ENCODE measurements around the gene LEKR1.
"Not testable (repeated sequence)": the region's sequence is repeated elsewhere in the genome, so short reads cannot be mapped to it uniquely, and the experiment has no call there.

LEKR1 gene

DNA sequence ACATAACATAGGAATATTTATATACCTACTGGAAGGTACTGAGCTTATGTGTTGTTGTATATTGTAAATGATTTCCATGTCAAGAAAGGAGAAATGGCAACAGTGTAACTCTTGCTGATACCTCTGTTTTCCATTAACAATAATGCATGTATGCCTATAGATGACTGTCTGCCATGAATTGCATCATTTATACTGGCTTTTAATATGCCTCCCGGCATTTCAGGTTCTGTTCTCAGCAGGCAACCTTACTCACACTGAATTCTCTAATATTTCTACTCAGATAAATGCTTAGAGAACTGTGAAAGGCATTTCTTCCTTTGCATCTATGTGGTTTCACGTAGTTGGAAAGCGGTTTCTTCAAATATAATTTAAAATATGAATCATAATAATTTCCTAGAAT, 41.8 kb downstream of the LEKR1 start:
- ATAC-seq (replicated peaks): no peak

DNA sequence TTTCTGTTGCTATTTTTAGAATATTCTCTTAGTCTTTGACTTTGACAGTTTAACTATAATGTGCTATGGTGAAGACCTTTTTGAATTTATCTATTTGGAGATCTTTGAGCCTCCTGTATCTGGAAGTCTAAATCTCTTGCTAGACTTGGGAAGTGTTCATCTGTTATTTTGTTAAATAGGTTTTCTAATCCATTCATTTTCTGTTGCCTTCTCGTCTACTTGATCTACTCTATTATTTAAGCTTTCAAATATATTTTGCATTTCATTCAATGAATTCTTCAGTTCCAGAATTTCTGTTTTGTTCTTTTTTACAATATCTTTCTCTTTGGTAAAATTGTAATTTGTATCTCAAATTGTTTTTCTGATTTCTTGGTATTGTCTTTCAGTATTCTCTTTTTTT, 47.8 kb downstream of the LEKR1 start:
- no peak overlapping the region for H3K4me3 Mint-ChIP-seq
- ATAC-seq (replicated peaks) (no peak), DNase-seq (no peak)
- H3K4me1 Mint-ChIP-seq (ENCODE audit: low read depth in 2 of 2): no peaks in the 10 kb centered on the region
- peaks cover 0 to 5% of the 10 kb centered on the region in 2 donors for H3K27me3 Mint-ChIP-seq
- H3K9me3 Mint-ChIP-seq: peaks cover 12 to 16% of the 10 kb centered on the region in 2 donors
- no peaks in the 10 kb centered on the region for H3K36me3 Mint-ChIP-seq (ENCODE audit: insufficient read depth)
- H3K27ac Mint-ChIP-seq: no peak overlapping the region

More for the DNA sequence above, 41.8 kb downstream of the LEKR1 start:
- H3K27ac Mint-ChIP-seq: no peak overlapping the region
- no peaks in the 10 kb centered on the region for H3K4me1 Mint-ChIP-seq (ENCODE audit: low read depth in 2 of 2)
- H3K36me3 Mint-ChIP-seq (ENCODE audit: insufficient read depth): no peaks in the 10 kb centered on the region
- H3K4me3 Mint-ChIP-seq: no peak overlapping the region
- no peaks in the 10 kb centered on the region for H3K27me3 Mint-ChIP-seq
- peaks cover 0 to 2% of the 10 kb centered on the region in 2 donors for H3K9me3 Mint-ChIP-seq
- DNase-seq: no peak

DNA sequence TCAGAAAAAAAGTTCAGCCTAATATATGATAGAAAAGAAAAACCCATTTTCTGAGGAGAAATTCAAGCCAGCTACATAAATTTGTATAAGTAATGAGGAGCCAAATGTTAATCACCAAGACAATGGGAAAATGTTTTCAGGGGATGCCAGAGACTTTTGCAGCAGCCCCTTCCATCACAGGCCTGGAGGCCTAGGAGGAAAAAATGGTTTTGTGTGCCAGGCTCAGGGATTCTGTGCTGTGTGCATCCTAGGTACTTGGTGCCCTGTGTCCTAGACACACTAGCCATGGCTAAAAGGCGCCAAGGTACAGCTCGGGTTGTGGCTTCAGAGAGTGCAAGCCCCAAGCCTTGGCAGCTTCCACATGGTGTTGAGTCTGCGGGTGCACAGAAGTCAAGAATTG, 53.3 kb downstream of the LEKR1 start:
- not testable (repeated sequence) for H3K36me3 Mint-ChIP-seq (ENCODE audit: insufficient read depth); H3K4me3 Mint-ChIP-seq; H3K27ac Mint-ChIP-seq; H3K4me1 Mint-ChIP-seq (ENCODE audit: low read depth in 2 of 2); ATAC-seq (replicated peaks); DNase-seq; H3K27me3 Mint-ChIP-seq
- peaks cover 8 to 12% of the 10 kb centered on the region in 2 donors for H3K9me3 Mint-ChIP-seq

DNA sequence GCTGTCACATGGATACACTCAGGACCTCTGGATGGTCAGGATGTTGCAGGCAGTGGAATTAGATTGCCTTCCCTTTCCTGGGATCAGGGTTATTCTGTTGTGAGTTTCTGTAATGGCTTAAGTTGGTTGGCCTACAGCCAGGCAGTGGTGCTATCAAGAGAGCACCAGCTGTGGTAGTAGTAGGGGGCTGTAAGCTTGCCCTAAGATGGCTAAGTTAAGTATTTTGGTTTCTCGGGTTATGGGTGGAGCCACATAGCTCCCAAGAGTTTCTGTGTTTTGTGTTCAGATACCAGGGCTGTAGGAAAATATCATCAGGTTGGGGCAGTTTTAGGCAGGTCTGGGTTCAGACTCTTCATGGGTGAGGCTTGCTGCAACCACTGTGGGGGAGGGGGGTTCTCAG, 59.6 kb downstream of the LEKR1 start:
- no peak overlapping the region for H3K4me3 Mint-ChIP-seq
- peaks cover 3% of the 10 kb centered on the region for H3K36me3 Mint-ChIP-seq (ENCODE audit: insufficient read depth)
- no peaks in the 10 kb centered on the region for H3K4me1 Mint-ChIP-seq (ENCODE audit: low read depth in 2 of 2)
- H3K27ac Mint-ChIP-seq: no peak overlapping the region
- peaks cover 0 to 20% of the 10 kb centered on the region in 2 donors for H3K27me3 Mint-ChIP-seq
- no peak for DNase-seq
- ATAC-seq (replicated peaks): no peak
- H3K9me3 Mint-ChIP-seq: peaks cover 3 to 6% of the 10 kb centered on the region in 2 donors

DNA sequence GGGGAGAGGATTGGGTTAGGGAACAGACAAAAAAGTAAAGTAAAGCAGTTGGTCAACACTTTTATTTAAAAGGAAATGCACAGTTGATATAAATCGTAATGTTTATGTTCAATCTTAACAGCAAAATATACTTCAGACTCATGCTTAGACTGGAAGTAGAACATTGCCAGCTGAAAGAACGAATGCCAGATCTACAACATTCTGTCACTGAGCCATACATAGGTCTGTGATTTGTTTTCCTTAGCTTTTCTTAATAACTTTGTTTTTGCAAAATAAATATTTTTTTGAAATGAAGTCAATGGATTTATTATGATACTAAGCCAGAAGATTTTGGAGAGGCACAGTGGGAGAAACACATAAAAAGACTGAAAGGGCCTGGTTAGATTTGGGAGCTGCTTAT, 62.0 kb downstream of the LEKR1 start:
- H3K4me1 Mint-ChIP-seq (ENCODE audit: low read depth in 2 of 2): no peaks in the 10 kb centered on the region
- no peak overlapping the region for H3K4me3 Mint-ChIP-seq
- peaks cover 1 to 6% of the 10 kb centered on the region in 2 donors for H3K9me3 Mint-ChIP-seq
- H3K27ac Mint-ChIP-seq: no peak overlapping the region
- DNase-seq: no peak
- peaks cover 3% of the 10 kb centered on the region for H3K36me3 Mint-ChIP-seq (ENCODE audit: insufficient read depth)
- H3K27me3 Mint-ChIP-seq: peaks cover 0 to 20% of the 10 kb centered on the region in 2 donors
- no peak for ATAC-seq (replicated peaks)

DNA sequence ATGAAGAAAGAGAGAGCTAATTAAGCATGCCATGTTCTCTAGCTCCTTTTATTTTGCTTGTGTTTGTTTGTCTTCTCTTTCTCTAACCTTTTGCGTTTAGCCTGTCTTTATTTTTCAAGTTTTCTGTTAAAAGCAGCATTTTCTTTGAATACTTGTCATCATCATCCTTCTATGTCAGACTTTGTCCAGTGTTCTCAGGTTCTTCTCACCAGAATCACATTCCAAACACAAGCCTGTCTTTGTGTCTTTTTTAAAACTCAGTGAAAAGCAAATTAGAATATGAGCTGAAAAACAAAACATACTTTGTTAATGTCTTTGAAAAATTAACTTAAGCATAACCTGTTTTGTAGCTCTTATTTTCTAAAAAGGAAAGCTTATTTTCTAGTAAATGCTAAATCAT, 62.4 kb downstream of the LEKR1 start:
- DNase-seq: no peak
- no peaks in the 10 kb centered on the region for H3K4me1 Mint-ChIP-seq (ENCODE audit: low read depth in 2 of 2)
- H3K4me3 Mint-ChIP-seq: no peak overlapping the region
- no peak overlapping the region for H3K27ac Mint-ChIP-seq
- no peak for ATAC-seq (replicated peaks)
- H3K9me3 Mint-ChIP-seq: peaks cover 0 to 6% of the 10 kb centered on the region in 2 donors
- peaks cover 0 to 20% of the 10 kb centered on the region in 2 donors for H3K27me3 Mint-ChIP-seq
- H3K36me3 Mint-ChIP-seq (ENCODE audit: insufficient read depth): peaks cover 3% of the 10 kb centered on the region

DNA sequence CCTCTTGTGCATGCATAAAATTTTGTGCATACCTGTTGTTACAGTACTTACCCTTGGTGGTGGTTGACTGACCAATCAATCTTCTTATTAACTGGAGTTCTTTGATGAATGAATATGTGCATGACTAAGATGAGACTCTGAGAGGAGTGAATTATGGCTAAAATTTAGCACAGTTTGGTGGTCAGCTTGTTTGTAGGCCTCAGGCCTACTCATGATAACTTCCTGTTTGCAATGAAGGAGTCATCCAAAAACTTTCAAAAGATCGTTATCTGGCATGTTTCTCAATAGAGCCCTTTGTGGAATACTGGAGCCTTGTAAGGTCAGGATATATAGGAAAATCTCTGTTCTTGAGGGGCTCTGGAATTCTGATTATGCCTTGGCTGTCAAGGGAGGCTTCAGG, 66.5 kb downstream of the LEKR1 start:
- ATAC-seq (replicated peaks): no peak

DNA sequence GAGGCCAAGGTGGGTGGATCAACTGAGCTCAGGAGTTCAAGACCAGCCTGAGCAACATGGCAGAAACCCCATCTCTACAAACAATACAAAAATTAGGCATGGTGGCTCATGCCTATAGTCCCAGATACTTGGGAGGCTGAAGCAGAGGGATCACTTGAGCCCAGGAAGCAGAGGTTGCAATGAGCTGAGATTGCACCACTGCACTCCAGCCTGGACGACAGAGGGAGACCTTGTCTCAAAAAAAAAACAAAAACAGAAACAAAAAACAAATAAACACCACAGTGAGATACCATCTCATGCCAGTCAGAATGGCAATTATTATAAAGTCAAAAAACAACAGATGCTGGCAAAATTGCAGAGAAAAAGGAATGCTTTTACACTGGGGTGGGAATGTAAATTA, 69.2 kb downstream of the LEKR1 start:
- ATAC-seq (replicated peaks); DNase-seq; H3K36me3 Mint-ChIP-seq (ENCODE audit: insufficient read depth); H3K9me3 Mint-ChIP-seq; H3K27me3 Mint-ChIP-seq; H3K4me3 Mint-ChIP-seq; H3K4me1 Mint-ChIP-seq (ENCODE audit: low read depth in 2 of 2); H3K27ac Mint-ChIP-seq: not testable (repeated sequence)

More for the DNA sequence above, 66.5 kb downstream of the LEKR1 start:
- H3K36me3 Mint-ChIP-seq (ENCODE audit: insufficient read depth): no peaks in the 10 kb centered on the region
- H3K9me3 Mint-ChIP-seq: peaks cover 0 to 6% of the 10 kb centered on the region in 2 donors
- no peak overlapping the region for H3K27ac Mint-ChIP-seq
- no peak overlapping the region for H3K4me3 Mint-ChIP-seq
- no peaks in the 10 kb centered on the region for H3K27me3 Mint-ChIP-seq
- H3K4me1 Mint-ChIP-seq (ENCODE audit: low read depth in 2 of 2): no peaks in the 10 kb centered on the region
- no peak for DNase-seq

DNA sequence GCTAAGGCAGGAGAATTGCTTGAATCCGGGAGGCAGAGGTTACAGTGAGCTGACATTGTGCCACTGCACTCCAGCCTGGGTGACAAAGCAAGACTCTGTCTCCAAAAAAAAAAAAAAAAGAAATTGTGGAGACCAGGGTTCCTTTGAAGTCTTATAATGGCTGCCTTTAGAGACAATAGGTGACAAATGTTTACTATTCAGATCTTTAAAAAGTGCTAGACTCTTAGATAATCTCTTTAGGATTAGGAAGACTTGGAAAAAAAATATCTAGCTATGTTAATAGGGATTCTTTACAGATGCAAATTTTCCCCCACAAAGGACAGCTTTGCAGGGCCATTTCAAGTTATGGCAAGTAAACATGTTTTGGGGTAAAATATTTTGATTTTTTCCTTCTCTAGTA, 71.7 kb downstream of the LEKR1 start:
- not testable (repeated sequence) for H3K4me1 Mint-ChIP-seq (ENCODE audit: low read depth in 2 of 2); H3K27ac Mint-ChIP-seq; DNase-seq; H3K4me3 Mint-ChIP-seq; H3K36me3 Mint-ChIP-seq (ENCODE audit: insufficient read depth); ATAC-seq (replicated peaks); H3K9me3 Mint-ChIP-seq; H3K27me3 Mint-ChIP-seq

DNA sequence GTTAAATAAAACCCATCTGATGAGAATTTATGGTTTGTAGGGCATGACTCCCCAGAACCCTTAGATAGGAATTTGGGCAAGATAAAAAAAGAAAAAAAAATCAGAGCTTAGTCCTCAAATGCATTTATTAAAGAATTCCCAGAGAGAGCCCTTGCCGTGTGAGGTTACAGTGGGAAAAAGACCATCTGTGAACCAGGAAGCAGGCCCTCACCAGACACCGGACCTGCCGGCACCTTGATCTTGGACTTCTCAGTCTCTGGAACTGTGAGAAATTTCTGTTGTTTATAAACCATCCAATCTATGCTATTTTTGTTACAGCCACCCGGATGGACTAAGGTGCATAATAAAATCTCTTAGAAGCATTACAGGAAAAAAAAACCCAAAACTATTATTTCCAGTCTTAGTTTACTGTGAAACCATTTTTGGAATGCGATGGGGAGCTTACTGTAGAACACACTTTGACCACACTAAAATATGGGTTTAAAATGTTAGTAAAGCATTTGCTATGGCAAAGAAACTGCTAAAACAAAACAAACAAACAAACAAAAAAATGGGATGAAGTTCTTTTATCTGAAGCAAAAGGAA, 72.2 kb downstream of the LEKR1 start:
- no peaks in the 10 kb centered on the region for H3K4me1 Mint-ChIP-seq (ENCODE audit: low read depth in 2 of 2)
- H3K36me3 Mint-ChIP-seq (ENCODE audit: insufficient read depth): no peaks in the 10 kb centered on the region

DNA sequence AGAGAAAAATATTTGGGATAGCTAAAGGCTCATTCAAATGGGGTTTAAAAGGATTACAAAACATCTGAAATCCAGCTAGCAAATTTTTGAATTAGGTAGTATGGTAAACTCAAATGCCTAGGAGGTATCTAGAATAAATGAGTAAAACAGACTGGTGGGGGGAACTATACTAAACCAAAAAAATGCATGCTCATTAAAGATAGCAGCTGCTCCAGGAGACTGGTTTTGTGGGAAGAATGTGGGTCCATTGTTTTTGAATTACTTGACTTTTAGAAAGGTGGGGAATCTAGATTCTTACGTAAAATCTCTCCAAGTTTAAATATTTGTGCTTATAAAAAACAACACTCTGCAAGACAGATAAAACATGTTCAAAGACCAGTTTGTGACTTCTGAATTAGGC, 73.8 kb downstream of the LEKR1 start:
- peaks cover 0 to 6% of the 10 kb centered on the region in 2 donors for H3K9me3 Mint-ChIP-seq
- no peak overlapping the region for H3K4me3 Mint-ChIP-seq
- H3K27me3 Mint-ChIP-seq: no peaks in the 10 kb centered on the region
- H3K27ac Mint-ChIP-seq: no peak overlapping the region
- DNase-seq (no peak), ATAC-seq (replicated peaks) (no peak)
- no peaks in the 10 kb centered on the region for H3K4me1 Mint-ChIP-seq (ENCODE audit: low read depth in 2 of 2)
- H3K36me3 Mint-ChIP-seq (ENCODE audit: insufficient read depth): no peaks in the 10 kb centered on the region

More for the DNA sequence above, 72.2 kb downstream of the LEKR1 start:
- Mint-ChIP-seq H3K27ac (no peak overlapping the region), H3K4me3 (no peak overlapping the region), H3K9me3 (peaks cover 0 to 6% of the 10 kb centered on the region in 2 donors), H3K27me3 (no peaks in the 10 kb centered on the region)
- ATAC-seq (replicated peaks): no peak
- no peak for DNase-seq

DNA sequence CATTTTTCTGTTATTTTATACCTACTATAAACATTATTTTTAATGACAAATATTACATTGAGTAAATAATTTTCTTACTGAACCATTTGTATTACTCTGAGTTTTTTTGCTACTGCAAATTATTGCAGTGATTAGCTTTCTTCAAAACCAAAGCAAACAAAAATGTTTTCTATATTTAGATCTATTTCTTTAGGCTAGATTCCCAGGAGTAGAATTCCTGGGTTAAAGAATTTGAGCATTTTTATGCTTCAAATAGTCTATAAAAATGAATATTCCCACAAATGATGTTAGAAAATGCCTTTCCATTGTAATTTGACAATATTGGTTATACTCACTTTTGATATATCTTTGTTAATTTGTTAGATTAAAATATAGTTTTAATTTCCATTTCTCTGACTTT, 76.8 kb downstream of the LEKR1 start:
- Mint-ChIP-seq H3K9me3 (no peaks in the 10 kb centered on the region), H3K4me3 (no peak overlapping the region), H3K27me3 (no peaks in the 10 kb centered on the region), H3K27ac (no peak overlapping the region), H3K36me3 (ENCODE audit: insufficient read depth) (no peaks in the 10 kb centered on the region), H3K4me1 (ENCODE audit: low read depth in 2 of 2) (no peaks in the 10 kb centered on the region)
- DNase-seq: no peak
- ATAC-seq (replicated peaks): no peak

DNA sequence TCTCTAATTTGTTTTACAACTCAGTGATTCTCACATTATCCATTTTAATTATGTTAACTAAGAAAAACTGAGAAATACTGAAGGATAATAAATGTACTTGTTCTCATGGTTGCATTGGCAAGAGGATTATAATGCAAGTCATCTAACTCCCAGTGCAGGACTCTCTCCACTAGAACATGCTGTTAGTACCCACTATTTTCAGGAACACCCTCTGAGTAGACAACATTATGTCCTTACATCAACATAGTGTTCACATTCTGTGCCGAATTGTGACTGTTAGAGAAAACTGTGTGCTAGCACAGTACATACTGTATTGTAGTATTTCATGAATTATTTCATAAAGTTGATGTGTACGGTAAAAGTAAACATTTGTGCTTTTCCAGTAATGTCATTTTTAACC, 80.1 kb downstream of the LEKR1 start:
- H3K27ac Mint-ChIP-seq: no peak overlapping the region
- ATAC-seq (replicated peaks): no peak
- H3K4me3 Mint-ChIP-seq: no peak overlapping the region
- H3K9me3 Mint-ChIP-seq: no peaks in the 10 kb centered on the region
- H3K27me3 Mint-ChIP-seq: peaks cover 0 to 6% of the 10 kb centered on the region in 2 donors
- H3K4me1 Mint-ChIP-seq (ENCODE audit: low read depth in 2 of 2): no peaks in the 10 kb centered on the region
- no peaks in the 10 kb centered on the region for H3K36me3 Mint-ChIP-seq (ENCODE audit: insufficient read depth)
- DNase-seq: no peak

DNA sequence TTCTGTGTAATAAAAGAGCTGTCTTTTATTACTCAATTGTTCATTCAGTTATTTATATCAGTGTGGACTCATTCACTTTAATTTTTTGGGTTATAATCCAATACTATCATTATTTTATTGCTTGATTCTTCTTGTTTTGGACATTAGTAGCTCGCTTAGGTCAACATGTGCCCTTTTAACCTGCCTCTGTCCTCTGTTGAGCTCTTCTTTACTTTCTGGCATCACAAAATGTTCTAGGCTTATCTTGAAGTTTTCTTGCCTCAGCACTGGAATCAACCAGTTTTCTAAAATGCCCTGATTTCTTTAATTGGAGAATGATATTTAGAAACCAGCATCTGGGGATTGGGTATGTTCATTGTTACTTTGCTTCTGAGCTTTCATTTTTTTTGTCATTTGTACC, 82.2 kb downstream of the LEKR1 start:
- Mint-ChIP-seq H3K27ac (no peak overlapping the region), H3K9me3 (no peaks in the 10 kb centered on the region), H3K4me1 (ENCODE audit: low read depth in 2 of 2) (no peaks in the 10 kb centered on the region), H3K4me3 (no peak overlapping the region), H3K36me3 (ENCODE audit: insufficient read depth) (no peaks in the 10 kb centered on the region), H3K27me3 (peaks cover 0 to 6% of the 10 kb centered on the region in 2 donors)
- ATAC-seq (replicated peaks) (no peak), DNase-seq (no peak)

DNA sequence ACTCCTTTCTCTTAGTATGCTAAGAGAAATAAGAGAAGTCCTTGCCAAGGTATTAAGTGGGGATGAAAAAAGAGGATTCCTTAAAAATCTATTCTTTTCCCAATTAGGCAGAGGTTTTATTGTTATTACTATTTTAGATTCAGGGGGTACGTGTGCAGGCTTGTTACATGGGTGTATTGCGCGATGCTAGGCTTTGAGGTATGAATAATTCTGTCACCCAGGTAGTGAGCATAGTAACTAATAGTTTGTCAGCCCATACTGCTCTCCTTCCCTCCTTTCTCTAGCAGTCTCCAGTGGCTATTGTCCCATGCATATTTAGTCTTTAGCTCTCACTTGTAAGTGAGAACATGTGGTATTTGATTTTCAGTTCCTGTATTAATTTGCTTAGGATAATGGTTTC, 83.9 kb downstream of the LEKR1 start:
- H3K9me3 Mint-ChIP-seq: no peaks in the 10 kb centered on the region
- peaks cover 0 to 14% of the 10 kb centered on the region in 2 donors for H3K27me3 Mint-ChIP-seq
- no peaks in the 10 kb centered on the region for H3K36me3 Mint-ChIP-seq (ENCODE audit: insufficient read depth)
- DNase-seq (no peak), ATAC-seq (replicated peaks) (no peak)
- no peaks in the 10 kb centered on the region for H3K4me1 Mint-ChIP-seq (ENCODE audit: low read depth in 2 of 2)
- no peak overlapping the region for H3K4me3 Mint-ChIP-seq
- no peak overlapping the region for H3K27ac Mint-ChIP-seq

Measured in effector memory CD8-positive, alpha-beta T cell (primary cell).